Measurements from ENCODE around the gene PRTFDC1. TPM values are rescaled to one million over a fixed set of nuclear protein-coding genes. Genes with fewer than 3 reads are reported as not detected.

The PRTFDC1 gene
- total RNA-seq, 2 experiments from 2014 or later: not detected

GRCh38 chr10:24902400-24902728 is 50.0 kb downstream of the PRTFDC1 start:
- Histone ChIP-seq H3K79me2 (ENCODE audit: insufficient read depth, low read depth, low read length) (no peaks in the 10 kb centered on the region), H4K20me1 (ENCODE audit: insufficient read depth, low read length) (no peaks in the 10 kb centered on the region), H3K4me3 (ENCODE audit: low read depth, low read length, poor library complexity, severe bottlenecking) (no peak overlapping the region), H3K4me1 (ENCODE audit: insufficient read depth, low read length, poor library complexity, severe bottlenecking) (no peaks in the 10 kb centered on the region), H3K4me2 (ENCODE audit: low read length) (no peak overlapping the region), H3K9me2 (ENCODE audit: insufficient read depth, low read length) (no peaks in the 10 kb centered on the region), H3K36me3 (ENCODE audit: insufficient read depth, low read length) (no peaks in the 10 kb centered on the region), H2AFZ (ENCODE audit: low read length) (no peak overlapping the region), H3K9me3 (ENCODE audit: low read length) (no peaks in the 10 kb centered on the region), H3K27ac (ENCODE audit: low read depth, low read length, poor library complexity, severe bottlenecking) (no peak overlapping the region)
- intact Hi-C loops (cut with micrococcal nuclease; ENCODE audit: unreplicated experiment): no loop called here
- TF ChIP-seq EZH2phosphoT487 (IDR thresholded peaks at IDR 0.05; ENCODE audit: borderline replicate concordance, low read depth, low read length) (no peak), CTCF (conservative IDR thresholded peaks at IDR 0.05; ENCODE audit: low read length) (no peak)
- no TSS peak for BruUV-seq (replicated peaks)
- DNase-seq (ENCODE audit: low spot score): no peak
- CTCF ChIA-PET (ENCODE audit: unreplicated experiment): no interaction called here
- POLR2A ChIA-PET: no interaction called here

- Histone ChIP-seq H3K4me1 (ENCODE audit: insufficient read depth, low read length, poor library complexity, severe bottlenecking) (no peaks in the 10 kb centered on the region), H3K9me2 (ENCODE audit: insufficient read depth, low read length) (no peaks in the 10 kb centered on the region), H4K20me1 (ENCODE audit: insufficient read depth, low read length) (no peaks in the 10 kb centered on the region), H3K27ac (ENCODE audit: low read depth, low read length, poor library complexity, severe bottlenecking) (no peak overlapping the region), H3K79me2 (ENCODE audit: insufficient read depth, low read depth, low read length) (no peaks in the 10 kb centered on the region), H3K9me3 (ENCODE audit: low read length) (no peaks in the 10 kb centered on the region), H3K36me3 (ENCODE audit: insufficient read depth, low read length) (no peaks in the 10 kb centered on the region), H3K4me3 (ENCODE audit: low read depth, low read length, poor library complexity, severe bottlenecking) (no peak overlapping the region), H2AFZ (ENCODE audit: low read length) (no peak overlapping the region), H3K4me2 (ENCODE audit: low read length) (no peak overlapping the region)
- CTCF ChIA-PET (ENCODE audit: unreplicated experiment): no interaction called here
- no TSS peak for BruUV-seq (replicated peaks)
- TF ChIP-seq CTCF (conservative IDR thresholded peaks at IDR 0.05; ENCODE audit: low read length): no peak
- no peak for TF ChIP-seq EZH2phosphoT487 (IDR thresholded peaks at IDR 0.05; ENCODE audit: borderline replicate concordance, low read depth, low read length)
- DNase-seq (ENCODE audit: low spot score): no peak
- POLR2A ChIA-PET: no interaction called here
- intact Hi-C loops (cut with micrococcal nuclease; ENCODE audit: unreplicated experiment): no loop called here
Measured at GRCh38 chr10:24901686-24902399, 50.6 kb downstream of the PRTFDC1 start.

- ChIA-PET POLR2A (no interaction called here), CTCF (ENCODE audit: unreplicated experiment) (no interaction called here)
- H3K9me3 ChIP-seq (ENCODE audit: low read length): no peaks in the 10 kb centered on the region
- TF ChIP-seq CTCF (conservative IDR thresholded peaks at IDR 0.05; ENCODE audit: low read length): no peak
- no peak for TF ChIP-seq EZH2phosphoT487 (IDR thresholded peaks at IDR 0.05; ENCODE audit: borderline replicate concordance, low read depth, low read length)
- no peaks in the 10 kb centered on the region for H3K36me3 ChIP-seq (ENCODE audit: insufficient read depth, low read length)
- H3K79me2 ChIP-seq (ENCODE audit: insufficient read depth, low read depth, low read length): no peaks in the 10 kb centered on the region
- intact Hi-C loops (cut with micrococcal nuclease; ENCODE audit: unreplicated experiment): no loop called here
- no TSS peak for BruUV-seq (replicated peaks)
- H3K4me2 ChIP-seq (ENCODE audit: low read length): no peak overlapping the region
- H4K20me1 ChIP-seq (ENCODE audit: insufficient read depth, low read length): no peaks in the 10 kb centered on the region
- H3K4me3 ChIP-seq (ENCODE audit: low read depth, low read length, poor library complexity, severe bottlenecking): no peak overlapping the region
- no peak overlapping the region for H3K27ac ChIP-seq (ENCODE audit: low read depth, low read length, poor library complexity, severe bottlenecking)
- no peak overlapping the region for H2AFZ ChIP-seq (ENCODE audit: low read length)
- DNase-seq (ENCODE audit: low spot score): no peak
- H3K9me2 ChIP-seq (ENCODE audit: insufficient read depth, low read length): no peaks in the 10 kb centered on the region
- no peaks in the 10 kb centered on the region for H3K4me1 ChIP-seq (ENCODE audit: insufficient read depth, low read length, poor library complexity, severe bottlenecking)
Measured at GRCh38 chr10:24900888-24901685, 51.3 kb downstream of the PRTFDC1 start.

Measured in OCI-LY7 (cell line).